NT2/D1 (cell line): Measurements from ENCODE around the gene SLC35E2B.

ENCODE experiments used
- DNase-seq: peaks from one replicate; pipeline ENCODE4 v3.0.0-alpha.2; 2011; ENCODE audit warnings: low read depth, low spot score
- H3K27me3 ChIP-seq: 2 replicates; pipeline ENCODE4 v1.6.0; 2011; ENCODE audit warnings: mild to moderate bottlenecking; ENCODE audit not compliant: insufficient read length, insufficient read depth
- H3K36me3 ChIP-seq: 2 replicates; pipeline ENCODE4 v1.6.1; 2011; ENCODE audit warnings: mild to moderate bottlenecking, low read length, mixed read lengths; ENCODE audit not compliant: insufficient read depth, insufficient read length
- H3K4me1 ChIP-seq: 2 replicates; pipeline ENCODE4 v1.5.1; 2011; ENCODE audit not compliant: insufficient read depth, insufficient read length
- H3K4me3 ChIP-seq: 2 replicates; pipeline ENCODE4 v1.5.1; 2011; ENCODE audit warnings: low read depth; ENCODE audit not compliant: insufficient read length
- H3K9ac ChIP-seq: 2 replicates; pipeline ENCODE4 v1.6.0; 2011; ENCODE audit warnings: low read depth; ENCODE audit not compliant: insufficient read length
- H3K9me3 ChIP-seq: 2 replicates; pipeline ENCODE4 v1.5.1; 2011; ENCODE audit warnings: mild to moderate bottlenecking, low read length; ENCODE audit not compliant: insufficient read depth
- SUZ12 ChIP-seq: IDR thresholded peaks from 2 replicates; pipeline ENCODE4 v1.6.1; 2011; ENCODE audit not compliant: insufficient read length, insufficient read depth; ENCODE audit errors: extremely low read depth
- YY1 ChIP-seq: IDR thresholded peaks from 2 replicates; pipeline ENCODE4 v1.6.1; 2011; ENCODE audit not compliant: insufficient read length, insufficient read depth
- ZNF274 ChIP-seq: IDR thresholded peaks from 2 replicates; pipeline ENCODE4 v1.6.1; 2011; ENCODE audit warnings: mild to moderate bottlenecking, low read depth, low read length

SLC35E2B gene

DNA sequence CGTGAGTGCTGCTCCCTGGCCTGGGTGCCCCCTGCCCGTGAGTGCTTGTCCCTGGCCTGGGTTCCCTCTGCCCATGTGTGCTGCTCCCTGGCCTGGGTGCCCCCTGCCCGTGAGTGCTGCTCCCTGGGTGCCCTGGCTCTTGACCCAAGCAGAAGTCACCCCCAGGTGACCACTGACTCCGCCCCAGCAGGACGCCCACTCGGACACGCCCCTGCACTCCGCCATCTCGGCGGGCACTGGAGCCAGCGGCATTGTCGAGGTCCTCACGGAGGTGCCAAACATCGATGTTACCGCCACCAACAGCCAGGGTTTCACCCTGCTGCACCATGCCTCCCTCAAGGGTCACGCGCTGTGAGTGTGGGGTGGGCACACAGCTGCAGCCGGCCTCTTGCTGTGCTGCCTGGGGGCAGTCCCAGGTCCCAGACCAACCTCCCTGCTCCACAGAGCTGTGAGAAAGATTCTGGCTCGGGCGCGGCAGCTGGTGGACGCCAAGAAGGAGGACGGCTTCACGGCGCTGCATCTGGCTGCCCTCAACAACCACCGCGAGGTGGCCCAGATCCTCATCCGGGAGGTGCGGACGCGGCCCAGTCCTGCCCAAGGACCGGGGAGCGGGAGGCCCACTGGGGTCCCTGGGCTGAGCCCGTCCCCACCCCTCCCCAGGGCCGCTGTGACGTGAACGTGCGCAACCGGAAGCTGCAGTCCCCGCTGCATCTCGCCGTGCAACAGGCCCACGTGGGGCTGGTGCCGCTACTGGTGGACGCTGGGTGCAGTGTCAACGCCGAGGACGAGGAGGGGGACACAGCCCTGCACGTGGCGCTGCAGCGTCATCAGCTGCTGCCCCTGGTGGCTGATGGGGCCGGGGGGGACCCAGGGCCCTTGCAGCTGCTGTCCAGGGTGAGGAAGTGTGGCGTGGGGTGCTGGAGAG lies 64.5 kb downstream of the SLC35E2B start:
- no peak overlapping the region for H3K9ac ChIP-seq
- DNase-seq: no peak
- H3K27me3 ChIP-seq: no peaks in the 10 kb centered on the region
- TF ChIP-seq YY1 (no peak), SUZ12 (no peak), ZNF274 (no peak)
- no peaks in the 10 kb centered on the region for H3K9me3 ChIP-seq
- H3K4me1 ChIP-seq: no peaks in the 10 kb centered on the region
- H3K4me3 ChIP-seq: no peak overlapping the region
- peaks cover 16% of the 10 kb centered on the region for H3K36me3 ChIP-seq

DNA sequence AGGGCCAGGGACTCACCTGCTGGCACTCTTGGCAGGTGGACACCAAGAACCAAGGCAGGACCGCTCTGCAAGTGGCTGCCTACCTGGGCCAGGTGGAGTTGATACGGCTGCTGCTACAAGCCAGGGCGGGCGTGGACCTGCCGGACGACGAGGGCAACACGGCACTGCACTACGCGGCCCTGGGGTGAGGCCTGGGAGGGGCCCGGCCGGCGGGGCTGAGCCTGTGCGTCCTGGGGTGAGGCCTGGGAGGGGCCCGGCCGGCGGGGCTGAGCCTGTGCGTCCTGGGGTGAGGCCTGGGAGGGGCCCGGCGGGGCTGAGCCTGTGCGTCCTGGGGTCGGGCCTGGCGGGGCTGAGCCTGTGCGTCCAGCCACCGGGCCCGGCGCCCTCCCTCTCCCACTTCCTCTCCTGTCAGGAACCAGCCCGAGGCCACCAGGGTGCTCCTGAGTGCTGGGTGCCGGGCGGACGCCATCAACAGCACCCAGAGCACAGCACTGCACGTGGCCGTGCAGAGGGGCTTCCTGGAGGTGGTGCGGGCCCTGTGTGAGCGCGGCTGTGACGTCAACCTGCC lies 65.2 kb downstream of the SLC35E2B start:
- Histone ChIP-seq H3K4me1 (no peaks in the 10 kb centered on the region), H3K36me3 (peaks cover 16% of the 10 kb centered on the region), H3K9ac (no peak overlapping the region), H3K27me3 (no peaks in the 10 kb centered on the region), H3K9me3 (no peaks in the 10 kb centered on the region), H3K4me3 (no peak overlapping the region)
- no peak for TF ChIP-seq ZNF274
- TF ChIP-seq YY1: no peak
- no peak for TF ChIP-seq SUZ12
- DNase-seq: no peak

DNA sequence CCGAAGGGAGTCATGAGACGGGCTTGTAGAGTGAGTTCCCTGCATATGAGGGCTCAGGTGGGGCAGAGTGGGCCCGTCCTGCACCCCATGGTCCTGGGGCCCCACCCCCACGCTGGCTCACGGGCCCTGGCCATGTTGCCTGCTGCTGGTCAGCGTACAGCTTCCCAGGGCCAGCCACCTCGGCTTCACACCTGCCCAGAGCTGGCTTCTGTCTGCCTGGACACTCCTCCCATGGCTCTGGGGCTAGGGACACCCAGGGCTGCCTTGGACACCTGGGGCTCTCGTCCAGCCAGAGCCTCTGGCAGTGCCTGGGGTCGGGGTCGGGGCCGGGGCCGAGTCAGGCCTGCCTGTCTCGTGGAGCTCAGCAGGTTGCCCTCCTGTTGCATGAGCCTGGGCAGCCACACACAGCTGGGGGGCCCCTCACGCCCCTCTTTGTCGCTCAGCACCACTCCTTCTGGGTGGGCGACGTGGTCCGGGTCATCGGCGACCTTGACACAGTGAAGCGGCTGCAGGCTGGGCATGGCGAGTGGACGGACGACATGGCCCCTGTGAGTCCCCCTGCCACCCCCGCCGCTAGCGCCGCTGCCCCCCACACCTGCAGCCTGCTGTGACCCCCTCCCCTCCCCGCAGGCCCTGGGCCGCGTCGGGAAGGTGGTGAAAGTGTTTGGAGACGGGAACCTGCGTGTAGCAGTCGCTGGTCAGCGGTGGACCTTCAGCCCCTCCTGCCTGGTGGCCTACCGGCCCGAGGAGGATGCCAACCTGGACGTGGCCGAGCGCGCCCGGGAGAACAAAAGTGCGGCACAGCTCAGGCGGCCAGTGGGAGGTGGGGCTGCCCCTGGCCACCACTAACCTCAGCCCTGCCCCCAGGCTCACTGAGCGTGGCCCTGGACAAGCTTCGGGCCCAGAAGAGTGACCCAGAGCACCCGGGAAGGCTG lies 66.1 kb downstream of the SLC35E2B start:
- Histone ChIP-seq H3K9ac (peak overlapping the region; percentile 2), H3K4me1 (peaks cover 2% of the 10 kb centered on the region), H3K27me3 (no peaks in the 10 kb centered on the region), H3K4me3 (no peak overlapping the region), H3K9me3 (no peaks in the 10 kb centered on the region), H3K36me3 (peaks cover 16% of the 10 kb centered on the region)
- no peak for DNase-seq
- TF ChIP-seq SUZ12 (no peak), YY1 (no peak), ZNF274 (no peak)

DNA sequence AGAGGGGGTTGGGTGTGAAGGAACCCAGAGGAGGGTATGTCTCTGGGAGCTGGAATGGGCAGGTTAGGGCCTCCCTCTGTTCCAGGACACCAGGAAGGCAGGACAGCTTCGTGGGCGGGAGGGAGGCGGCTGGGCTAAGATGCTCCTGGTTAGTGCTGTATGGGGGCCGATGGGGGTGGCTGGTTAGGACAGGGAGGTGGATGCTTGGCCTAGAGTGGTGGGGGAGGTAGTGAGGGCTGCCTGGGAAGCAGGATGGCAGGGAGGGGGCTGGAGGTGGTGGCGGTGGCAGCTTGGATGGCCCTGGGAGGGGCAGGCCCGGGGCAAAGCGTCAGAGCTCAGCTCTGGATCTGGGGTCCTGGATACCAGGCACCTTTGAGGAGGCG lies 66.8 kb downstream of the SLC35E2B start:
- peaks cover 16% of the 10 kb centered on the region for H3K36me3 ChIP-seq
- no peaks in the 10 kb centered on the region for H3K9me3 ChIP-seq
- H3K4me1 ChIP-seq: peaks cover 4% of the 10 kb centered on the region
- peak overlapping the region; percentile 2 for H3K9ac ChIP-seq
- H3K27me3 ChIP-seq: no peaks in the 10 kb centered on the region
- DNase-seq: no peak
- TF ChIP-seq SUZ12 (no peak), ZNF274 (no peak), YY1 (no peak)
- no peak overlapping the region for H3K4me3 ChIP-seq

DNA sequence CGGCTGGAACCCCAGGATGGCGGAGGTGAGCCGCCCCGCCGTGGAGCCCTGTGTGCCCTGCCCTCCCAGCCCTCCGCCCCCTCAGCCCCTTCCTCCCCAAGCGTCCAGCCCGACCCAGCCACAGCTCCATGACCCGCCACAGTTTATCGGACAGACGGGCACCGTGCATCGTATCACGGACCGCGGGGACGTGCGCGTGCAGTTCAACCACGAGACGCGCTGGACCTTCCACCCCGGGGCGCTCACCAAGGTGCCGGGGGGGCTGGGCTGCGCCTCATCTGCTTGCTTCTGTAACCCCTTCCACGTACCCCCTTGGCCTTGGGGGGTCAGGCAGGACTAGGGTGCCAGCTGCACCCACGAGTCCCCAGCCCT lies 67.2 kb downstream of the SLC35E2B start:
- Histone ChIP-seq H3K4me1 (peaks cover 6% of the 10 kb centered on the region), H3K36me3 (peaks cover 16% of the 10 kb centered on the region)
- no peak for TF ChIP-seq SUZ12
- no peak for TF ChIP-seq YY1
- TF ChIP-seq ZNF274: no peak

DNA sequence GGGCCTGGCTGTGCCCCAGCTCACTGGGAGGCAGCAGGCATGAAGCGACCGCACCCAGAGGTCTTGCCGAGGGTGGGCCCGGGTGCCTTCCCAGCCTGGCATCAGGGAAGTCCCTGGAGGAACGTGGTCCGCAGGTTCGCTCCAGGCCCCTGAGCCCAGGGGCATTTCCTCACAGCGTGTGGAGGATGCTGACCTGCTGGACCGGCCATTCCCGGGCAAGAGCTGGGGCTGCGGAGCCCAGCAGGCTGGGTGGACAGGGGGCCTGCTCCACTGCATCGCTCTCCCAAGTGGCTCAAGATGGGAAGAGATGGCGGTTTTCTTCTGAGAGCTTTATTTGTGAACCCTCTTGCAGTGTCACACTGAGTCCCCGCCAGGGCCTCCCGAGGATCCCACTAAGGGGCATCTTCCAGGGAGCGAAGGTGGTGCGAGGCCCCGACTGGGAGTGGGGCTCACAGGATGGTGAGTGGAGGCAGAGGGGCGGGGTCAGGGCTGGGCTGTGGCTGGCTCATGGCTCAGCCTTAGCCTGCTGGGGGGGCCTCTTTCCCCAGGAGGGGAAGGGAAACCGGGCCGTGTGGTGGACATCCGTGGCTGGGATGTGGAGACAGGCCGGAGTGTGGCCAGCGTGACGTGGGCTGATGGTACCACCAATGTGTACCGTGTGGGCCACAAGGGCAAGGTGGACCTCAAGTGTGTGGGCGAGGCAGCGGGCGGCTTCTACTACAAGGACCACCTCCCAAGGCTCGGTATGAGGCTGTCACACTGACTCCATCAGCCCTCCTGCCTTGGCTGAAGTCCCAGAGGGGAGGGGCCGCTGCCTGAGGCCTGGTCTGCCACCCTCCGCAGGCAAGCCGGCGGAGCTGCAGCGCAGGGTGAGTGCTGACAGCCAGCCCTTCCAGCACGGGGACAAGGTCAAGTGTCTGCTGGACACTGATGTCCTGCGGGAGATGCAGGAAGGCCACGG lies 67.9 kb downstream of the SLC35E2B start:
- H3K9me3 ChIP-seq: no peaks in the 10 kb centered on the region
- peaks cover 10% of the 10 kb centered on the region for H3K4me1 ChIP-seq
- TF ChIP-seq YY1 (no peak), SUZ12 (no peak), ZNF274 (no peak)
- no peaks in the 10 kb centered on the region for H3K27me3 ChIP-seq
- no peak for DNase-seq
- no peak overlapping the region for H3K4me3 ChIP-seq
- H3K36me3 ChIP-seq: peaks cover 16% of the 10 kb centered on the region
- peak overlapping the region; percentile 21 for H3K9ac ChIP-seq

More for the DNA sequence above, 67.2 kb downstream of the SLC35E2B start:
- Histone ChIP-seq H3K9ac (no peak overlapping the region), H3K27me3 (no peaks in the 10 kb centered on the region), H3K9me3 (no peaks in the 10 kb centered on the region), H3K4me3 (no peak overlapping the region)
- no peak for DNase-seq
